ENCODE results near the gene OPRD1. TPM values are rescaled to one million over a fixed set of nuclear protein-coding genes. Genes with fewer than 3 reads are reported as not detected.

OPRD1 gene
- total RNA-seq, 1 donor from 2014 or later, result not detected

DNA sequence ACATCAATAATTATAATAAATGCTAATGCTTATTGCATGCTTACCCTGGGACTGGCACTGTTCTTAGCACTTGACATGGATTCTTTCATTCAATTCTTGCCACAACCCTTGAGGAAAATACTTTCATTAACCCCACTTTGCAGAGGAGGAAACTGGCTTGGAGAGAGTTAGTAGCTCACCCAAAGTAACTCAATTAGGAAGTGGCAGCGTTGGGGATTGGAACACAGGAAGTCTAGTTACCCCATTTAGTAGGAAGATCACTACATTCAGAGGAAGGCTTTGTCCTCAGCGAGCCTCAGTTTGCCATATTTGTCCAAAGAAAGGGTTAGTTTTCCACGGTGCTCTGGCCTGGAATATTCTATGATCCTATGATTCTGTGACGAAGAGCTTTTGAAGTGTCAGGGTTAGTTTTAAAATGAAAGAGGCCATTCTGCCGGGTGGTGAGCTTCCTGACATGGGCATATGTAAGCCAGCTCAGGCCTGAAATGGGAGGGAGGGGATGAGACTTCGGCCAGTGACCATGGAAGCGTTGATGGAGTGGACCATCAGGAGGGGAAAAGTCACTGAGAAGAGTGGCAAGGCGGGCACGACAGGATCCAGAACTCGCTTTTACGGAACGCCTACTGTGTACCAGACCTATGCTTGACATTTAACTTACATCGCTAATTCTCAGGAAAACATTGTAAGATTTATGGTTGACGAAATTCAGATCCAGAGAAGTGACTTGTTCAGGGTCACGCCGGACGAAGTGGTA is 74.2 kb downstream of the OPRD1 start:
- no peak for ATAC-seq

DNA sequence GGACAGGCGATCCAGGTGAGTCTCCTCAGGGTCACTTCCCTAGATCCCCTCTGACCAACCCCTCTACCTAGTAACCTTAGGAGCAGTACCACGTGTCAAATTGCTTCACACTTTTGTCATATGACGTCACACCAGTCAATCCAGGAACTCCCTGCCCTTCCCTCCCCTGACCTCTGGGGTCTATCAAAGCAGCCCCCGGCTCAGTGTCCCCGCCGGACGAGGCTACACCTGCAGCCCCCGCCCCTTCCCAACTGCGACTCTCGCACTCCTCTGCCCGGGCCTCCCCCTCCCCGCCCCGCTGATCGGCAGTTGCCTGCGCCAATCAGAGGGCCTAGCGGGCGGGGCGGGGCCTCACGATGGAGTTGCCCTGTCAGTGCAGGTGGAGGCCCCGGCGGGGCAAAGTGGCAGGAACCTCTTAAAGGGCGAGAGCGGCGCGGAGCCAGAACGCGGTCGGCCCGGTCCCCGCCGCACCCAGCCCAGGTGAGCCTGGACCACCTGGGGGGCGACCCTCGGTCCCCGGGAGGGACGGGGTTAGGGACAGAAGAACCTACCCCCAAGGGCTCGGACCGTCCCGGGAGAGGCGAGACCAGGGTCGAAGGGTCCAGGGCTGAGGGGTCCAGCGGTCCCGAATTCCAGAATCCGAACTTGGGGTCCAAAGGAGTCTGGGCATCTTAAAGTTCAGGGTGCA is 74.9 kb downstream of the OPRD1 start:
- peak; percentile 81 for ATAC-seq

DNA sequence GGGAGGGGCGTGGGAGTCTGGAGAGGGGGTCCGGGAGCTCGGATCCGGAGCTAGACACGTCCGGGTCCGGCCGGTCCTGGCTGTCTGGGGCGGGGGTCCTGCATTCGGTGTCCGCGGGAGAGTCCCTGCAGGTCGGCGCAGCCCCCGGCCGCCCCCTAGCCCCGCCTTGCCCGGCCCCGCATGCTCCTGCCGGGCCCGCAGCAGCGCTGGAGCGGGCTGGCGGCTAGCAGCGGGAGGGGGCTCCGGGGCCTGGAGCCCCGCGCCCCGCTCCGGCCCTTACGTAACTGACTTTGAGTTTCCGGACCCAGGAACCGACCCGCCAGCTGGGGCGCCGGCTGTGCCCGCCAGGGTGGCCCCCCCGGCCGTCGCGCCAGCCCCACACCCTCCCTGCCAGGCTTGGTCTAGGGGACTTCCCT is 75.5 kb downstream of the OPRD1 start:
- ATAC-seq, result peak; percentile 7

DNA sequence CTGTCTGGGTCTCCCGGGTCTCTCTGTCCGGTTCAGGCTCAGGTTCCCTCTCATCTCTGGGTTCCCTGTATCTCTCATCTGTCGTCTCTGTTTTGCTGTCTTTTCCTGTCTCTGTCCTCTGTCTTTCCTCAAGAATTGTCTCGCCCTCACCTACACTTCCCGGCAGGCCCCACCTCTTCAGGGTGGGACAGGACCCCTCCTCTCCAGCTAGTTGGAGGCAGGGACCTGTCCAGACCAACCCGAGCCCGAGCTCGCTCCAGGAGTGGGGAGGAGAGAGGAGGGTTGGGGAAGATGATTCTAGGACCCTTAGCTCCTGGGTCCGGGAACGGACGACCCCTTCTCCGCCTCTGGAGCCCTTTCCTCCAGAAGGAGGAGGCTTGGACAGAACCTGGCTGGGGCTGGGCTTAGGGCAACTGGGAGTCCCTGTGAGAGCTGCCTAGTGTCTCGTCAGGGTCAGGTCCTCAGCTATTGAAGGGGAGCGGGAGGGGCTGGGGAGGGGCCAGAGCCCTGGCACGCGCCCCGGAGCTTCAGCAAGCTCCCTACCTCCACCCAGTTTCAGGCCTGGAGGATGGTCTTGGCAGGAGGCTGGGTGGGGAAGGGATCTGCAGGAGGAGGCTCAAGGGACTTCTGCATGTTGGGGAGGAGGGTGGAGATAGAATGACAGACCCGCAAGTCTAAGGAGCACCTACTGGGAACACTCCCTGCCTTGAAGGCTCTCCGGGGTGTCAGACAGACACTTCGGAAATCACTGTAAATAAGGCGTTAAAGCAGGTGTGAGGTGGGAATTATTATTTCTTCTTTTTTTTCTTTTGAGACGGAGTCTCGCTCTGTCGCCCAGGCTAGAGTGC is 76.1 kb downstream of the OPRD1 start:
- ATAC-seq, result peak; percentile 4

DNA sequence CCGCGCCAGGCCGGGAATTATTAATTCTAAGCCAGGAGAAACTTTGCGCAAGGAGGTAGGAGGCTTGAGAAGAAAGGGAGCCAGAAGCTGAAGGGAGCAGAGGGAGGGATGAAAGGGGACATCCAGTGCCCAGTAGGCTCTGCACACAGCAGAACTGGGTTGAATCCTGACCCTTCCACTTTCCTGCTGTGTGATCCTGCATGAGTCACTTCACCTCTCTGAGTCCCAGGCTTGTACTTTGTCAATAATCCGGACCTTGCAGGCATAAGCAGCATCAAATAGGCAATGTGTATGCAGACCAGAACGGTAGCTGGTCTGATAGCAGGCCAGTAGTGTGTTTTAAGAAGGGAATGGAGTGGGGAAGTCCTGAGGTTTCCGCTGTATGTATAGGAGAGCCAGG is 76.9 kb downstream of the OPRD1 start:
- ATAC-seq, result no peak

DNA sequence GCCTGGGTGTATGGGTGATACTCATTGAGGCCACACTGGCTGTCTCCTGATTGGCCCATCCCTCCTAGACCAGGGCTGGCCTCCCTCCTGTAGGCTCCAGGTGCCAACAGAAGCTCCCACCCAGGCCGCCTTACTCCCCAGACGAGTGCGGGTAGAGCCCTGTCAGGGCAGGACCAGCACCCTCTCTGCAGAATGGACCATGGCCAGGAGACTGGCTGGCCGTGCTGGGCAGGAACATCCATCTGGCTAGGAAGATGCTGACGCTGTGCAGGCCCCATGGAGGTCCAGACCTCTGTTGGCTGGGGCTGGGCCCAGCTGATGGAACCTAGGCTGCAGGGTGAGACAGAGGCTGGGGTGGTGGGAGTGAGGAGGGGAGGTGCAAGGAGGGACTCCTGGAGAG is 77.4 kb downstream of the OPRD1 start:
- ATAC-seq, result no peak

DNA sequence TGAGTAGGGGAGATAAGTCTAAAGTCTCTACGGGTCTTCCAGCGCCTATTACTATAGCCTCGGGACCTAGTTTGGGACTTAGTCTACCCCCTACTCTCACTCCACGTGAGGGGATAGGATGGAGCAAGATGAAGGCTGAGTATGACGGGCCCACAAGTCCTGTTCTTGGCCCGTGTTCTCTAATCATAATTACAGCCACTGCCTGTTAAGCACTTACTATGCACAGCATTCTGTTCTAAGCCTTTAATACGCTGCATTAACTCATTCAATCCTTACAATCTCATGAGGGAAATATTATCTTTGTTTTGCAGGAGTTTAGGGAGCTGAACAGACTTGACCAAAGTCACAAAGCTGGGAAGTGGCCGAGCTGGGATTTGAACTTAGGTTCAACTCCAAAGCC is 78.5 kb downstream of the OPRD1 start:
- no peak for ATAC-seq

DNA sequence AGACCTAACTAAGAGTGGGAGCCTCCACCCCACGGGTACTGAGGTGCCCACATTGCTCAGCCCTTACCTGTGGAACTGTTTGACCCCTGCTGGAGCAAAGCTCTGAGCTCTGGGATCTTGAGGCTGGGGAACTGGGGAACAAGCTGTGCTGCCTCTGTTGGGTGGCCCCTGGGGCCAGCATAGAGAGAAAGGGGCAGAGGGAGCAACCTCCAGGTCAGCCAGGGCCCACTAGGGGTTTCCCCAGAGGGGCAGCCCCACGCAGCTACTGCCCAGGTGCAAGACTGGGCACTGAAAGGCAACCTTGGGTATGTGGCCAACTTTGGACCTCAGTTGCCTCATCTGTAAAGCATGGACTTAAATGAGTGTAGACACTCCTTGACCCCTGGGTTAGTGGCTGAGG is 78.9 kb downstream of the OPRD1 start:
- ATAC-seq, result no peak

DNA sequence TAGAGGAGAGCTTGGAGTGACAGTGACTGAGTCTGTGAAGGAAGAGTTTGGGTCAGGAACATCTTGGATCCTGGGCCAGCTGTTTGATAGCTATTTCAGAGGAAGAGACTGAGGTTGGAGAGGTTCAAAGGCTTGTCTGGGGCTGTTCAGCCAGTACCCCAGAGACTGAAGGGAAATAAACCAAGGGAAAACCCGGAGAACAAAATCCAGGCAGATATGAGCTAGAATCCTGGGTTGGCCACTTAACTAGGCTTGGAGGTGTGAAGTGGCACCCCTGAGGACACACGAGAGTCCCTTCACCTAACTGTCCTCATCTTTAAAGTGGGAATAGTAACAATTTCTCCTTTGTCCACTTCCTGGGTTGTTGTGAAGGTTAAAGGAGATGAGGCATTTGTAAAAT is 79.3 kb downstream of the OPRD1 start:
- no peak for ATAC-seq

DNA sequence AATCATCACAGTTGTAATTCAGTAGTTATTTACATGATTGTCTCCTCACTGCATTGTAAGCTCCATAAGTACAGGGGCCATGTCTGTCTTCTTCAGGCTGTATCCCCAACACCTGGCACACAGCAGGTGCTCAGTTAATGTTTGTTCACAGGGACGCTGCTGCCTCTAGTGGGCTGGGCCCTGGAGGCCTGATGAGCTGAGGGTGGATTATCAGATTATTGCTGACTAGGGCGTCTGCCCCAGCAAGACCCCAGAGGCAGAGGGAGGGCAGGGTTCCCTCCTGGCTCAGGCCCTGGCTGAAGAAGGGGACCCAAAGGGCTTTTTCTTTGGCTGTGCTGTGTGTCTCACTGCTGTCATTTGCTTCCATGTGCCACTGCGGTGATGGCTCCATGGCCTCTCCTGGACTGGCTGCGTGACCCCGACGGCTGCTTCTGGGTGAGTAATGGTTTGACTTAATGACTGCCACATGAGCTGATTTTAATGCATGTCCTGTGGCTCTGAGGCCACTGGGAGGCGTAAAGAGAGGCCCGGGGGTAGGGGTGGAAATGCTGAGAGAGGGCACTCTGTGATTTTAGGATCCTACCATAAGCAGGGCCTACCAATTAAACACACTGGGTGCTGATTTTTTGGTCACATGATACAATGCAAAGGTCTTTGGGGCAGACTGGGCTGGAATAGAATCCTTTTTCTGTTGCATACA is 81.6 kb downstream of the OPRD1 start:
- ATAC-seq, result no peak

DNA sequence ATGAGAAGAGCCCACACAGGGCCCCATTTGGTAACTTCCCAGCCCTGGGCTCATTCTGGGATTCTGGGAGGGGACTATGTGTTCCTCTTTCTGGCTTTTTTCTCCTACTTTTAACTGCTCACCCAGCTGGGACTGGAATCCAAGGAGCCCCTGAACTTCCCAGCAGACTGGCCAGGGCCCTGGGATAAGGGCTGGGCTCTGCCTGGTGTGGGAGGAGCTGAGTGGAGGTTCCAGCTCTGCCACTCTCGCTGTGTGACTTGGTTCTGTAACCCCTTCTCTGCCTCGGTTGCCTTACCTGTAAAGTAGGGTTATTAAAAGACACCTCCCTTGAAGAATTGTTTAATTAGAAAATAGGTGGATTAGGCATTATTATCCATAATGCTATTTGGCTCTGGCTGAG is 82.8 kb downstream of the OPRD1 start:
- ATAC-seq, result no peak

DNA sequence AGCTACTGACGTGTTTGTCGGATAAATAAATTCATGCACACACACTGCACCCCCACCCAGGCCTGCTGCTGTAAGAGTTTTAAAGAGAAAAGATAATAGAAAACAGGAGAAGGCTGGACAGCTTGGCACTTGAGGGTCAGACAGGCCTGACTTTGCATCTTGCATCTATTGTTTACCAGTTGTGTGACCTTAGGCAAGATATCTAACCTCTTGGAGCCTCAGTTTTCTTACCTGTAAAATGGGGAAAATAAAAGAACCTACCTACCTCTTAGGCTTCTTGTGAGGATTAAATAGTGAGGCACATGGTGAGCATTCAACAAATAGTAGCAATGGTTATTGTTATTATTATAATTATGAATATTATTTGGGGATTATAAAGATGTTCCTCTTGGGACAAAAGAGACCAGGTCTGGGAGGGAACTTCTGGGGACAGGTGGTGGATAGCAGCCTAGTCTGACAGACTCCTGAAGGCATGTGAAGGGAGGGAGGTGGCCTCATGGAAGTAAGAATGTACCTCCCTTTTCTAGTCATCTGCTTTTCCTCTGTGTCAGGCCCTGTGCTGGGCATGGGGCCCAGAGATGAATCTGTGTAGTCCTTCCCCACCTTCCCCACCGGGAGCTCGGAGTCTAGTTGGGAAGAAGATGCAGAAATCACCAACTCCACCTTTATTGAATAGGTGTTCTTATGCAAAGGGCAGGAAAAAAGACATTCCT is 84.1 kb downstream of the OPRD1 start:
- no peak for ATAC-seq

DNA sequence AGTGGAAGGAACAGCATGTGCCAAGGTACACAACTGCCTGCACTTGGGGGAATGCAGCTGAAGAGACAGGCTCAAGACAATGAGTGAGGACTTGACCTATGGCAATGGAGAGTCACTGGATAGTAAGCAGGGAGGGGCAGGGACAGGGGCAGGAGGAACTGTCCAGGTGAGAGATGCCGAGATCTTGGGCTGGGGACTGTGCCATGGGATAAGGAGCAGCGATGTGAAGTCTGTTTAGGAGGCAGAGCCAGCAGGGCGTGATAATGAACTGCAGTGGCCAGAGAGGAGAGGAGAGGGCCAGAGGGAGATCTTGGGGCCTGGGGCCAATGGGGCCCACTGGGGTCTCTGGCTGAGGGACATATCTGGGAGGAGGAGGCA is 84.6 kb downstream of the OPRD1 start:
- no peak for ATAC-seq

DNA sequence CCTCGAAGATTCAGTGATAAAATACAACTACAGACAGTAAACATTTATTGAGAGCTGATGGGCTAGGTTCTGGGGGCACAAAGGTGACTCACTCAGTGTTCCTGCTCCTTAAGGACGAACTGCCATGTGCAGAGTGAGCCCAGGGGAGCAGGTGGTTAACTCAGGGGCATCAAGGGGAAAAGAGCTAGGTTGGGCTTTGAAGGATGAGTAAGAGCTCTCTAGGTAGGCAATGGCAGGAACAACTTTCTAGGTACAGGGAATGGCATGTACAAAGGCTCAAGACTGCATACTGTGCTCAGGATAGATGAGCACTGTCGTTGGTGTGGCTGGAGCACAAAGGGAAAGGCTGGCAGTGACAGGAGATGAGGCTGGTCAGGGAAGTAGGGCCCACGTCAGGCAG is 85.8 kb downstream of the OPRD1 start:
- ATAC-seq, result no peak

DNA sequence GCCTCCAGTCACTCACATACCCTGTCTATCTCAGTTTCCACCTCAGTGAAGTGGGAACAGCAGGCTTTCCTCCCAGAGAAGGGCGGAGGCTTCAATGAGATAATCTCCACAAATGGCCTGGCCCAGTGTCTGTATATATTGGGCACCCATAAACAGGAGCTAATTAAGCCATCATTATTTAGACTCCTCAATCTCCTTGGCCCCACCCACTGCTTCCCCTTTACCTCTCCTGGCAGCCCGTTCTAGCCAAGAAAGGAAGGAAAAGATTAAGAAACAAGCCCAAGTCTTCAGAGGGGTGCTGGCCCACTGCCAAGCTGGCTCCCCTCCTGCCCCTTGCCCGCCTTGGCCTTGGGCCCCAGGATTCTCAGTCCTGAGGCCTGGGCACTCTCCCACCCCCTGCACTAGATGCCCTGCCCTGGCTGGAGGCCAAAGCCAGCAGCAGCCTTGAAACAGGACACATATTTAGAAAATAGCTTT is 86.5 kb downstream of the OPRD1 start:
- ATAC-seq, result no peak

DNA sequence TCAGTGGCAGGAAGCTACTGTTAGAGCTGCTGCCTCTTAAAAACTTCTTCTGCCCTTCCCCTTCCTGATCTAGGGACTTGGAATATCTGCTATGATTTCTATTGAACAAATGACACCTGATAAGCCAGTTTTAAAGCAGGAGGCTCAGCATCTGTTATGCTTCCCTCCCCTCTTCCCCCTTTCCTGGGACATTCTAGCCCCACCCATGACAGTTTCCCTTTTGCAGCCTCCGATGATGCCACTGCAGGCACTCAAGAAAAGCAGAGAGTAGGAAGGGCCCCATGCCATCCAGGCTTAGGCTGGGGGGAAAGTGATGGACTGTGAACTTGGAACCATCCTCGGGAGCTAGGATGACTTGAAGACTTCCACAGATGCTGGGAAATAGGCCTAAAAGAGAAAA is 87.3 kb downstream of the OPRD1 start:
- no peak for ATAC-seq

DNA sequence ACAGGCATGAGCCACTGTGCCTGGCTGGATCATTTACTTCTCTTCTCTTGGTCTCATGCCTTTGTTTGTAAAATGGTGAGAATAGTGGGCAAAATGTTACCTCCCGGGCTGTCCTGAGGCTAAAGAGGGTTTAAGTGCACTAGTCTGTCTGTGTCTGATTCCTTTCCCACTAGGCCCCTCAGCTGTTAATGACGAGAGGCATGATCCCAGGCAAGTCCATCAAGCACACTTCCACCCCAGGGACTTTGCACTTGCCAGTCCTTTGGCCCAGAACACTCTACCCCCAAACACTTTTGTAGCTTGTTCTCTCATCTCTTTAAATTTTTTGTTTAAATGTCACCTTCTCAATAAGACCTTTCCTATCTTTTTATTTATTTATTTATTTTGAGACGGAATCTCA is 88.6 kb downstream of the OPRD1 start:
- ATAC-seq, result no peak

DNA sequence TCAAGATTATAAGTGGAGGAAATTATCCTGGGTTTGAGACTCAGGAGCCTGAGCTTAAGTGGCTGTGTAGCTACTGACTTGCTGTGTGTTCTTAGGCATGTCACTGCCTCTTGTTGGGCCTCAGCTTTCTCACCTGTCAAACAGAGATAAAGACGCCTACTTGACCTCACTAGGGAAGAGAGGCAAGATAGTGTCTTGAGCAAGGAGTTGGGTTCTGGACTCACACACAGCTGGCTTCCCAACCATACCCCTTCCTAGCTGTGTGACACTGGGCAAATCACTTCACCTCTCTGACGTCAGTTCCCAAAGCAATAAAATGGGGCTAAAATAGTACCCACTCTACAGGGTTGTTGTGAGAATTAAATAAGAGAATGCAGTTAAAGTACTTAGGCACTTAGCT is 90.8 kb downstream of the OPRD1 start:
- ATAC-seq, result no peak

DNA sequence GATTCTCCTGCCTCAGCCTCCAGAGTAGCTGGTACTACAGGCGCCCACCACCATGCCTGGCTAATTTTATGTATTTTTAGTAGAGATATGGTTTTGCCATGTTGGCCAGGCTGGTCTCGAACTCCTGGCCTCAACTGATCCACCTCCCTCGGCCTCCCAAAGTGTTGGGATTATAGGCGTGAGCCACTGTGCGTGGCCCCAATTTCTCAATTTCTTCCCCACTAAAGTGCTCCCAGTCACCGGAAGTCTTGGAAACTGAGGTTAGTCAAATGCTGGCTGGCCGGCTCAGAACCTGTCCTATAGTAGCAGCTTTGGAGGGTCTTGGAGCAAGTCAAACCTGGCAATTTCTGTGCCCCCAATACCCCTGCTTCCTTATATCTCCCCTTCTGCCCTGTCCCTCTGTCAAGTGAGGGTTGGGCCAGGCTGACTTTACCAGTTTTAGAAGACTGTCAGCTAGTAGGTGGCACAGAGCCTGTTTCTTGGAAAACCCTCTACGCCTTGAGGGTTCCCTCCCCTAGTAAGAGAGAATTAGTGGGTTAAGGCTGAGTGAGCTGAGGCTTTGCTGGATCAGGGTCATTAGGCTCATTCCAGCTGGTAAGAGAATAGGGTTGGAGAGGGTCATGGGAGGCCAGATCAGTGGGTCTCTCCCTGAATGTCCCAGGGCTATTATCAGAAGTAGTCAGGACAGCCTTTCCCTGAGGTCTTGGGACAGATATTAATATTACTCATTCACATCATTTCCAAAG is 94.1 kb downstream of the OPRD1 start:
- ATAC-seq, result no peak

DNA sequence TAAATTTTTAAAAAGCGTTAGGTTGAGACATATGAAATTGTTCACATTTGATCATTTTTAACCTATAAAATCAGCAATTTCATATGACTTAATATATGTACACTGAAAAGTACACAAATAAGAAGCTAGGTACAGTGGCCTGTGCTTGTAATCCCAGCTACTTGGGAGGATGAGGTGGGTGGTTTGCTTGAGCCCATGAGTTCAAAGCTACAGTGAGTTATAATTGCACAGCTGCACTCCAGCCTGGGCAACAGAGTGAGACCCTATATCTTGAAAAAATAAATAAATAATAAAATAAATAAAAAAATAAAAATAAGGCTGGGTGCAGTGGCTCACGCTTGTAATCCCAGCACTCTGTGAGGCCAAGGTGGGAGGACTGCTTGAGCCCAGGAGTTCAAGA is 97.2 kb downstream of the OPRD1 start:
- ATAC-seq, result no peak

DNA sequence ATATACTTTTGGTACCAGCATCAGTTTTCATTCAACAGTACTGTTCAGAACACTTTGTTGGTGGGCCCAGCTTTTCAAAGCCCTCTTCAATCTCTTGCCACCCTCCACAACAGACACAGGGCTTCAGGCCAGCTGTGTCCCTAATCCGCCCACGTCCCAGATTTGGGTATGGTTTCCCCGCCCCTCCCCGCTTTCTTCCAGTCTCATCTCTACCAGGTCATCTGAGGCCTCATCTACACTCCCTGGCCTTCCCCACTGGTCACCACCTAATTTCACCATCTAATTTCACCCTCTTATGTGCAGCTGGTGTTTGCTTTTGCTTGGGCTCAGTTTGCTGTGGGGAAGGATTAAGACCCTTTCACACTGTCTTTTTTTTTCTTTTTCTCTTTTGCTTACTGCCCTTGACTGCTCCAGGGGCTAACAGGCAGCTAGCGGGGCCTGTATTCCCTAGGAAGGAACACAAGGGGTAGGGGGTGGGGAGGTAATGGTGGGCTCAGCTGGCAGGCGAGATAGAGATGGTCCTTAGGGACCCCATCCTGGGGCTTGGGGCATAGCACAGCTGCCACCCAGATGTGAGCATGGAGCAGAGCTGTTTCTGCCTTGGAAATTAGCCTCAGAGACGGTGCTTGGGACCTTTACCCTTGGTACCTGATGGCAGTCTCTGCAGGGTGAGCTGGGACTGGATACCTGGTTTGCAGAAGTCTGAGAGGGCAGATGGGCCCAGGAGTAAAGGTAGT is 98.6 kb downstream of the OPRD1 start:
- ATAC-seq, result no peak
